HG03135 (cell line): Measurements from ENCODE around the gene TMEM169.
"Not testable (repeated sequence)": the region's sequence is repeated elsewhere in the genome, so short reads cannot be mapped to it uniquely, and the experiment has no call there.

Experiments used
- ATAC-seq: cut with Tn5 transposase; IDR thresholded peaks from one replicate; pipeline ENCODE4 v1.9.1; 2021; ENCODE audit warnings: mild to moderate bottlenecking, moderate library complexity; ENCODE audit not compliant: unreplicated experiment

Gene TMEM169

DNA sequence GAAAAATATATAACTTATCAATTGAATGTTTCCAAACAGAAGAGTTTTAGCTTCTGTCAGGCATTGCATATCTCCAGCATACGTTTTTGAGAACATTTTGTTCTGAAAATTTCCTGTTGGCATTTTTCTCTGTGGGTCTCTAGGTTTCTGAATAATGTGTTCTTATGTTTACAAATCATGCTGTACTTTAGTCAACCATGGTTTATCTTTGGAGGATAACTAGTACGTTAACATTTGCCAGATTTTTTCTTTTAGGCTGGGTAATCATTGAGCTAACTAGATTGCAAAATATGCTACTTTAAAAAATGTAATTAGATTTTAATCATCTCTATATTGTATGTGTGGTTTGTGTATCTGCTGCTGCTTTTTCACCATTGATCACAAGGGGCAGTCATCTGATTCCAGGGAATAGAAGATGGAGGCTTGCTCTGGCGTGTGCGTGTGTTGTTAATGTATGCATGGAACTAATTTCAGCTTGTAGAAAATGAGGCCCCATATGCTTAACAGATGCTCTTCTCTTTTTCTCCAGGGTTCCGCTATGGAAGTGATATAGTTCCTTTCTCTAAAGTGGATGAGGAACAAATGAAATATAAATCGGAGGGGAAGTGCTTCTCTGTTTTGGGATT is 48.7 kb downstream of the TMEM169 start:
- no peak for ATAC-seq

DNA sequence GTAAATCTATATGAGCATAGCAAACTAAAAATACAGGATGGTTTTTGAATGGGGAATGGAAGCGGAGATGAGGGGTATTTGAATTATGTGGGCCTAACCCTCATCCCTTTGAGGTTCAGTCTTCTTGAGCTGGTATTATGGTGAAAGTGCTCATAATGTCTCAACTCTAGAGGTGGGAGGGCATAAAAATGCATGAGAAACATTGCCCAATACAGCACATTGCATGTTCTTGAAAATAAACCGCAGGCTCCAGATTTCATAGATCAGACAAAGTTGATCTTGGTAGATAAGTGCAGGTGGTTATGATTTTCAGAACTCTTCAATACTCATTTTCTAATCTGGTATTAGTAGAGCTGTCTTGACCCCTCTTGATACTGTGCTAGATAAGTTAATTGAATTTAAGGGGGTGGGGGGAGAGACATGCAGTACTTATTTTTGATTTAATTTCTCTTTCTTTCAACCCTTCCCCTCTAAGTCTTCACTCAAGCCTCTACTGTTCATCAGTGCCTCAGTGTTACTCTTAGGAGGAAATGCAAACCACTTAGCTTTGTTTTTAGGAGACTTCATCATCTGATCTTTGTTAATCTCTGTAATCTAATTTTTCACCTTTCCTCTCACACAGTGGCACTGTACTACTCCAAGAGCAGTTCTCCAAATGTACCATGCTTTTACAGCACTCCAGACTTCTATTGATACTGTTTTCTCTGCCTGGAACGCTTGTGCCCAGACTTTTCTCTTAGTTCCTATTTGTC is 49.6 kb downstream of the TMEM169 start:
- no peak for ATAC-seq

DNA sequence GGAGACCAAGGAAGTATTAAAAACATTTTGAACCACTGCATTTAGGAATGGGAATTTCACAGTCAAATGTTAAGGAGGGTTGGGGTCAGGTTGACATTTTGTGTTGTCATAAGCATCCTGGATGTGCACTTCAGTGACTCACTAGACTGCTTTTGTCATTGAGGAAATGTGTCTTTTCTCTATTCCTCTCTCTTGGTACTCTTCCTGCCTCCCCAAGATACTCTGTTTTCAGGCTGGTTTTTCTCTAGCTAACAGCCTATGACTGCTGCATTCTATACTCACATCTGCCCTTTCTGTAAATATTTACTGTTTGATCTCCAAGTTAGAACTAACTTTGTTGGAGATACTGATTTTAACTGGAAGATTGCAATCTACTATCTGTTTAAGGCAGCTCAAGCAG is 50.9 kb downstream of the TMEM169 start:
- ATAC-seq = no peak

DNA sequence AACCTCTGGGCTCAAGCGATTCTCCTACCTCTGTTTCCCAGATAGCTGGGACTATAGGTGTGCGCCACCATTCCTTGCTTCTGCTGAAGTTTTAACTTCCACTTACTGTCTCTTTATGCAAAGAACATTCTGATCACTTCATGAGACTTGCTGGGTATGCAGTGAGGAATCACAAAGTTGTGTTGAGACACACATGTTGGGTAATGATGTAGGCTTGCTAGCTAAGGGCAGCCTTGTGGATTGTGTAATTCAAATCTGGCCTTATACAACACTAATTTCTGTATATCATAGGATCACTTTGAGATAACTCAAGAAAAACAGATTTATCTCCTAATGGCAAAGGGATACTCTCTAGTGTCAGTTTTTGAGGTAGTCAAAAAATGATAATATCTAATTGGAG is 51.7 kb downstream of the TMEM169 start:
- ATAC-seq = no peak

DNA sequence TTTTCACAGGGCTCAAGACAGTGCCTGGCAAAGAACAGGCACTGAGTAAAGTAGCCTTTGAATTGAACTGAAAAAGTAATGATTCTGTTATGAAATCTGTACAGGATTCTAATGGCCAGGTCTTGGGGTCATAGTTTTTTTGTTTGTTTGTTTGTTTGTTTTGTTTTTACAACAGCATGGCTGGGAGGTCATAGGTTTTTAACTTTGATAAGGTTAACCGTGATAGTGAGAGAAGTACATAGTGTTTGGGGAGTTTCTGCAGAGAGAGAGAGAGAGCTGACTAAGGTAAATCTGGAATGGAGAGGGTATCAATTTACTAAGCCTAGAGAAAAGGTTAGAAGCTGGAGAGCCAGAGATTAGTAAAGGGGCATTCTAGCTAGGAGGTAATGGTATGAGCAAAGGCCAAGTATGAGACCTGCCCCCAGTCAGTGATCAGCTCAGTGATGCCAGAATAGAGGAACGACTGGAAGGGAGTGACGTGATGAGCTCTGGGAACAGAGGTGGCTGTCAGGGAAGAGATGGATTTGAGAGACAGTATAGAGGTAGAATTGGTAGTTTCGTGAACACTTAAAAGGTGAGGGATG is 53.3 kb downstream of the TMEM169 start:
- ATAC-seq = no peak

DNA sequence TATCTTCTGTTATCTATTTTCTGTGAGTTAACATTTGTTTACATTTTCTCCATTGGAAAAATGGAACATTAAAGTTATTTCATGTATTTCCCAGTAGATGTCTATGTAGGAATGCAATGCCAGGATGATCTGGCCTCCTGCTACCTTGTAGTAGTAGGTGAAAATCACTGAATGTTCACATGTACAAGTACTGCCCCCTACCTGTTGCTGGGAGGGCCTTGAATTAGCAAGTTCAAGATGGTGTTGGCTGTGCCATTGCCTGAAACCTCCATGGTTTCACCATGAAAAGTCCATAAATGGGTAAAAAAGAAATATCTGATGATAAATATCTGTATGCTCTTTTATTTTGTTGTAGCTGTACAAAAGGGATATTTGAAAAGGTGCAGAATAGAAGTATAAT is 58.2 kb downstream of the TMEM169 start:
- no peak for ATAC-seq

DNA sequence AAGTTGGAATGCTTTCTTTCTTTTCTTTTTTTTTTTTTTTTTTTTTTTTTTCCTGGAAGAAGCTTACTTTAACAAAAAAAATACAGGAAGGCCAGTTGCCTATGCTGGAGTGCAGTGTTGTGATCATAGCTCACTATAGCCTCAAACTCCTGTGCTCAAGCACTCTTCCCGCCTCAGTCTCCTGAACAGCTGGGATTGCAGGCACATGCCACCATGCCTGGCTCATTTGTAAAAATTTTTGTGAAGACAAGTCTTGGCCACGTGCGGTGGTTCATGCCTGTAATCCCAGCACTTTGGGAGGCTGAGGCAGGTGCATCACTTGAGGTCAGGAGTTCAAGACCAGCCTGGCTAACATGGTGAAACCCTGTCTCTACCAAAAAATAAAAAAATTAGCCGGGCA is 59.8 kb downstream of the TMEM169 start:
- not testable (repeated sequence) for ATAC-seq

DNA sequence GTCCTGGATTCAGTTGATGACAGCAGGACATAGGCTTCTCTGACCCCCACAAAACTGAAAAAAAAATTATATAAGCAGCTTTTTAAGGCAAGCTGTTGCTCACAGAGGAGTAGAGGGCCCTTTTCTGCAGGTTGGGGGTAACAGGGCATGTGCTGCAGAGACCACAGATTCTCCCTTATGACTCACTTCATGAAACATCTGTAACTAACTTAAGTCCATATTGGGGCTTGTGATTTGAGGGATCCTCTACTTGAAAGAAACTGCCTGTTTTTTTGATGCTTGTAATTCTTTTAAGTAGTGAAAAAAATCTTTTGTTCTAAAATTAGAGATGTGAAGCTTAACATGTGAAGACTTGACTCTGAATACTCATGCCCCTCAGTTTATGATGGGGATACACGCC is 60.8 kb downstream of the TMEM169 start:
- peak; percentile 98 for ATAC-seq

DNA sequence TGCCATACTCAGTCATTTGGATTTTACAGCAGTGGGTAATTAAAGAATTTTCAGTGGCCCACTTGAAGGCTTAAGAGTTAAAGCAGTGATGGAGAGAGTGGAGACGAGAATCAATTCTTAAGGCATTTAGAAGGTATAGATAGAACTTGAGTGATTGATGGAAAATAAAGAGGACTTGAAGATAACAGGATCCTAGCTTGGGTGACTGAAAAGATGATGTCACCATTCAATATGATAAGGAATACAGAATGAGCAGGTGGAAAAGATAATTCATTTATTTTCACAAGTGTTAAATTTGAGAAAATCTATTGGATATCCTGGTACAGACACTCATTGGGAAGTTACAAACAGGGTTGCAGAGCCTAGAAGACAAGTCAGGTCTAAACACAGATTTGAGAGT is 62.7 kb downstream of the TMEM169 start:
- no peak for ATAC-seq

DNA sequence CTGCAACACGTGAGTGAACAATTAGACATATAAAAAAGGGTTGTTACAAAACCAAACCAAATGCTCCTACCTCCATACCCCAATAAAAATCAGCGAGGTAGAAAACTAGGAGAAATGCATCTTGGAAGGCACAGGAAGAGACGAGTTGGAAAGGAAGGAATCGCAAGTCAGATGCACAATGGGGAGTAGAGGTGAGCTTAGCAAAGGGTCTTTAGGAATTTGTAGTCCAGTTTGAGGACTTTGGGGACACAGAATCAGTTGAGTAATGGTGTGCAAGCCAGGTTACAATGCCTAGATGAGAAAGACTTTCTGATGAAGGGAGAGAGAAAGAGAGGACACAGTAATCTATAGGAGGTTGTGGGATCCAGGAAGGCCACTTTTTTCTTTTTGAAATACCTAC is 63.1 kb downstream of the TMEM169 start:
- no peak for ATAC-seq

DNA sequence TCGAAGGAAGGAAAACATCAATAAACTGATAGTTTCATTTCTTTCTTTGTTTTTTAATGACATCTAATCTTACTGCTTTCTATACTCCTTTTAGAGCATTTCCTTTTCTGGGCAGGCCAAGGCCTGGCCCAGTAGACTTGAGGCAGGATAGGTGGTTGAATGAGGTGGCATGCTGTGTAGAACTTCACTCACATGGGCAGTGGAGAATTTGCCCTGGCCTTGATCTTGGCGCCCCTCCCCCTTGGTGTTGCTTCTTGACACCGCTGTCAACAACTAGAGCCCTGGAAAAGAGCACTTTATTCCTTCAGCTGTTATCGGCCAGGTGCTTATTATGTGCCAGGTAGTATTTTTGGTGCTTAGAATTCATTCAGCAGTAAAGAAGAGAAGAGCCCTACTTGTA is 64.9 kb downstream of the TMEM169 start:
- no peak for ATAC-seq

DNA sequence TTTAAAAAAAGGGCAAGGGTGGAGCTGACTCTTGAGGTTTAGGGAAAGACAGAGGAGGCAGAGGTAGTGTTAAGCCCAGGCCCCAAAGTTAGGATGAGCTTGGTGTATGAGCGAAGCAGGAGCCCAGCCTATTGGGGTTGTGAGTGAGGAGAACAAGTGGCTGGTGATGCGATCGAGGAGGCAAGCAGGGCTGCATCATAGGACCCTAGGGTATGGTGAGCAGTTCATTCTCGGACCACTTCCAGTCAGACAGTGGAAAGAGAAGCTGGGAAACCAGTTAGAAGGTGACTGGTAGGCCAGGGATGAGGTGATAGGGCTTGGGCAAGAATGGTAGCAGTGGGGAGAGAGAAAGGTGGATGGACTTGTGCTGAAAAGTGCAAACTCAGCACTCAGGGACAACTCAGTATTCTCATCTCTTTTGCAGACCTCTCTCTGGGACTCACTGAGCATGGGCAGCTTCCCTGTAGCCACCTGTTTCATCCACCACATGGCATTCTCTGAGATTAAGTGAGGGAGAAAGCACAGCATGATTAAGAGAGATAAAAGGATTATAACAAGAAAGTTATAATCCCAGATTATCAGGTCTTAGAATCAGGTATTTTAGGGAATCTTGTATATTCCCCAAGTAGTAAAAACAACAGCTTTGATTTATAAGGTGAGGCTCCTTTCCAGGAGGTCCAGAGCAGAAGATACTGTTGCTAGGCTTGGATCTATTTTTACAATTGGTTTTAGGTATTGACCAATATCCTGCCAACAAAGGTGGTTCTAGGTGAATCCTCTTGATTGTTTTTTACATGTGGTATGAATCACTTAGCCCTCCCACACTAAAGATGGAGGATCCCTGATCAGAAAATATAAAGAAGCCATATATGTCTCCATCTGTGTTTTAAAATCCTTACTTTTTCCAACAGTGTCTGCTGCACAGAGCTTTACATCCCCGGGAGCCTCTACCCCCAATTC is 65.7 kb downstream of the TMEM169 start:
- ATAC-seq = no peak

DNA sequence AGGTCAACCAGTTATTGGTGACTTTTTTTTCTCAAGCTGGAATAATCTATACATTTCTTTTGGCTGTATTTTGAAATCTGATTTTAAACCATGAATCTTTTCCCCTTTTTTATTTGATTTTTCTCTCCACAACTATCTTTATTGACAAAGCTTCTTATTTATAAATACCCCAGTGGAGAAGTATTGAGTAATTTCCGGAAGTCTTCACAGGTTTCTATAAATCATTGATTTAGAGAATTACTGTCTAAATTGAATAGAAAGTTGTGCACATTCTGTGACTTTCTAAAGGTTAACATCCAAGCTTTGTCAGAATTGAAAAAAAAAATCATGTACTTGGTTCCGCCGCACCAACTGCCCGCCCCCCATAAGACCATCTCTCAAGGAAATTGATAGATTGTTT is 67.3 kb downstream of the TMEM169 start:
- no peak for ATAC-seq

DNA sequence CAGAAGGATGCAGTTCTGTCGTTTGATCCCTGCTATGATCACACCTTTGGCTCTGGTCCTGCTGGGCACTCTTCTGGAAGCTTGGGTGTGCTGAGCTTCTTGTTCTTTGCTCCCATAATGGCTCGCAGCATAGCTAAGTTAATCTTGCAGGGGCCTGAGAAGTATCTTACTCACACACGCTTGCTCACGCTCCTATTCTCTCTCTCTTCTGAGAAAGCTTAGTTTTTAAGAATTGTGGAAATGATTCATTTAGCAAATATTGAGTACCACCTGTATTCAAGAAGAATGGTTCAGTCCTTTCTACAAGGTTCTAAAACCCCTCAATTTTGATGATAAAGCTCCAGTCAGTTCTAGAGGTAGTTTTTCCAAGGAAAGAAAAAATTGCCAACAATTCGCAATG is 68.0 kb downstream of the TMEM169 start:
- ATAC-seq = no peak

DNA sequence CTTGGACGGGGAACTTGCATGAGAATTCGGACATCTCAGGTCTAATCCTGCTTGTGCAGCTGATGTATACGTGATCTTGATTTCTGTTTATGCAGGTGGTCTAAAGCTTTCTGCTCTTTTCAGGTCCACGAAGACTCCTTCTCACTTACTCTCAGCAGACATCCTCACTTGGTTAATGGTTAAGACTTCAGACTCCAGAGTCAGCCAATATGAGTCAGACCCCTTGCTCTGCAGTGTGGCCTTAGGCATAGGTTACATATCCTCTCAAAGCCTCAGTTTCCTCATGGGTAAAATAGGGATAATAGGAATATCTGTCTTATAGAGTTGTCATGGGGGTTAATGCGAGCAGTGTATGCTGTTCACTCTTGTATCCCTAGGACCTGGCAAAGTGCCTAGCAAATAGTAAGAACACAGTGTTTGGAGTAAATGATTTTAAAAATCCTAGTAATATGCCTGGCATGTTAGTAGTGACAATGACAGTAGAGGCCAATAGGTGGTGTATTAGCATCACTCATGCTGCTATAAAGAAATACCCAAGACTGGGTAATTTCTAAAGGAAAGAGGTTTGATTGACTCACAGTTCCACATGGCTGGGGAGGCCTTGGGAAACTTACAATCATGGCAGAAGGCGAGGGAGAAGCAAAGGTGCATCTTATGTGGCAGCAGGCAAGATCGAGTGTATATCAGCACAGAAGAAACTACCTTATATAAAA is 69.8 kb downstream of the TMEM169 start:
- no peak for ATAC-seq
